Measurements from ENCODE around the gene MNT. TPM values are rescaled to one million over a fixed set of nuclear protein-coding genes. Genes with fewer than 3 reads are reported as not detected.
A peak's percentile ranks its signal among the peaks of the same experiment; 100 is the strongest.

Gene MNT
- total RNA-seq, 1 experiment from 2014 or later: 1.7 TPM

- DNase-seq (ENCODE audit: low read depth): peak; percentile 87
Measured at GRCh38 chr17:2416010-2416734, 15.3 kb upstream of the MNT start.

DNA sequence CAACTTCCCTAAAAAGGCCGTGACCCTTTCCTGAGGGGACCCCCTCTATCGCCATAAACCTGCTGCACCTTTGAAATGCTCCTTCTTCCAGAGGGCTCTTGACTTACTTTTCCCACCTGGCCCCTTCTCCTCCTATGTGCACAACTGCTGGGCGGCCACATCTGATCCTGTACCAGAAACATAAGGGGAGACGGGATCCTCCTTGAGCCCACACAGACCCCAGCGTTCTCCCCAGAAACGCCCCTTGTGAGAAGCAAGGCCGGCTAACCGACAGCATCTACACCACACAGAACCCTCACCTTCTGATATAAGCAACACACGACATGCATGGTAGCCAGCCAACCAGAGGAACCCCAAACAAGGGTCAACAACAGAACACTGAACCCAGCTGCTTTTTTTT, 14.2 kb upstream of the MNT start:
- no peak for DNase-seq (ENCODE audit: low read depth)

DNA sequence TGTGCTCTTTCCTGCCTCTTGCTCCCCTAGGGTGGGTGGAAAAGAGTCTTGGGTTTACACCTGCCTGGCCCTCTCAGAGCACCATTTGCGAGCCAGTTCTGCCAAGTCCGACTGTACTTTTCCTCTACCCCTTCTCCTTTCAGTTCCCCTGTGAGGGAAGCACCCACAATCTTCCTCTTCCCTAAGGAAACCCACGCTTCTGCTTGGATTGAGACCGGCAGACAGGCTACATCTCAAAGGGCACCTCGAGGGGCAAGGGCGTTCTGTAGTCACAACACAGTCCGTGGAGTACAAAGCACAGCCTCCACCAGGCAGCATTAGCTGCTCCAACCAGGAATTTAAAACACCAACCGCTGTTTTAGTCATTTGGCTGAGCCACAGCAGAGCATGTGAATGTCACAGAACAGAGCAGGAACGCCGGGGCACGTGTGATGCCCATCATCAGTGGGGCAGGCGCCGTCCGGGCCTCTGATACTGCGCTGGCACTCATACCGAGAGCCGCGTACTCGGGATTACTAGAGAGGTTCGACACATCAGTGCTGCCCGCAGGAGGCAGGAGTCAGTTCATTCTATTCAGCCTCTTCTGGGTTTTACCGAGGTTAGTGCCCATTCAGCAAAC, 13.7 kb upstream of the MNT start:
- no peak for DNase-seq (ENCODE audit: low read depth)

- peak; percentile 15 for DNase-seq (ENCODE audit: low read depth)
Measured at GRCh38 chr17:2412561-2413021, 11.7 kb upstream of the MNT start.

GRCh38 chr17:2410951-2411350, 10.1 kb upstream of the MNT start:
- DNase-seq (ENCODE audit: low read depth): no peak

DNA sequence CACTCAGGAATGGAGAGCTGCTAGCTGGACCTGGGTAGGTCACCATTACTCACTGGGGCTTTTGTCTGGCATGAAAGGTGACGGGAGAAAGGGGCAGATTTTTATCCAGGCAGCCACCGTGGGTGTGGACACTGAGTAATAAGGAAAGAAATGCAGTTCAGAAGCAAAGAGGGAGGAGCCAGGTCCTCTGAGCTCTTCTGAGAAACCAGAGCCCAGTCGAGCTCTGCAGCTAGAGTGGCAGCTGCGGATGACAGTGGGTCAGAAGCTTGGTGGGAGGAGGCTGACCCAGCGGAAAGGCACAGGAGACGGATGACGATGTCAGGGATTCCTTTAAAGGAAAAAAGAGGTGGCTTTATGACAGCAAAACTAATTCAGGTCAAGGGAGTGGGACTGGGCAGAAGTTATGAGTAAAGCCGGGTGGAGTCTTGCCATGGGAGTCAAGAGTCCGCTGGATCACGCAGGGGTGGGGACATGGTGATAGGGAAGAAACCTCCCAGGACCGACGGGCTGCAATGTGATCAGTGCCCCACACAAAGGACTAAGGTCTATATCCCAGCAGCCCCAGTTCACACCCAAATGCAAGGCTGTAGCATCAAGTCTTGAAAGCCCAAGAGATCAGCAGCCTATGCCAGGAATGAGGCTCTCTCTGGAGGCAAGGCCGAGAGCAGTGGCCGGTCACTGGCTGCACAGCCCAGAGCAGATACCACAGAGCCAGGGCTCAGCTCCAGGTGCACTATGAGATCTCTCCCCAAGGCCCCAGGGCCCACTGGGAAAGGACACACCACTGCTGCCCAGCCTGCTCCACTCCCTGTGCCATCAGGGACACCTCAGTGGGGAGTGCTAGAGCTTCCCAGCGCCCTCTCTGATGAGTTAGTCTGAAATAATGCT, 6.3 kb upstream of the MNT start:
- DNase-seq (ENCODE audit: low read depth): peak; percentile 93

DNA sequence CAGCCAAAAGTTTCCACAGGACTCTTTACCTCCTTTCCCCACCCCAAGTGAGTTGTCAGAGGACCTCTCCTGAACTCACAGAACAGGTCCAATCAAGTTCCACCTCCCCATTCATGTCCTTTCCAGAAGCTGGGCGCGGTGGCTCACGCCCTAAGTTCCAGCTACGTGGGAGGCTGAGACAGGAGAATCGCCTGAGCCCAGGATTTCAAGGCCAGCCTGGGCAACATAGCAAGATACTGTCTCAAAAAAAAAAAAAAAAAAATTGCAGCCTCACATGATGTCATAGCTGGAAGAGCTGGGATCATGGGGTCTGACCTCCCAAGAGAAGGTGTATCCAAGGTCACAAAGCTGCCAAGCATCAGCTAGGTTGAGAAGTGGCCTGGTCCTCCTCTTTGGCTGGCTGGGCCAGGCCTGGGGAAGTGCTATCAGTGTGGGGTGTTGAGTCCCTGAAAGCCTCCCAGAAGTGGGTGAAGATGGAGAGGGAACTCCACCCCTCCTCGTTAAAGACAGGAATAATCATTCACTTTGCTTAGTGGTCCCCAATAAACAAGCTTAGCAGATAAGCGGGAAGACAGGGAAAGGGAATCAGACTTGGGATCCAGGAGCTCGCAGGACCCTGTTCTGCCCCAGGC, 5.5 kb upstream of the MNT start:
- peak; percentile 28 for DNase-seq (ENCODE audit: low read depth)

DNA sequence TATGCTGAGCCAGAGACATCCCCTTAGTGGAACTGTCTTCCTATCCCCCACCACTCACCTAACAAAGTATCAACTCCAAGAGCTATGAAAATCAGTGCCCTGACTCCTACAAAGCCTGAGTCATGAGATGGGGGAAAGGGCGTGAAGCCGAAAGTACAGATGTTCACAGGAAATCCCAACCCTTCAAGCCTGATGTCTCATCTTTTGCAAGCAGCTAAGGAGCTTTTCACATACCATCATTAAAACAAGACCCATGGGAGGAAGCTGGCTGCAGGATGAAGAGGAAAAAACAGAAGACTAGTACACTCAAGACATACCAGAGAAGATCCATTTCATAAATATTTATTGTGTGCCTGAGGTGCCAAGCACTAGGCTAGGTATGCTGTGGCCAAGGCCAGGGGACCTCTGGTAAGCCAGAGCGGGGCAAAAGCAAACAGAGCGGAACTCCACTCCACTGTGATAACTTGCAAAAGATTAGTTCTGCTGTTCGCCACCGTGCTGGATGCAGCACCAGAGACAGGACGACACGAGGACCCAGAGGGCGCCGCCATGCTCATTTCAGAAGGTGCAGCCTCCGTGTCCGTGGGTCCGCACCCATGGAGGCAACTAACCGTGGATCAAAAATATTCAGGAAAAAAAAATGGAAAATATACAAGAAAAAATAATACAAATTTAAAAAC, 4.5 kb upstream of the MNT start:
- DNase-seq (ENCODE audit: low read depth): peak; percentile 94

DNA sequence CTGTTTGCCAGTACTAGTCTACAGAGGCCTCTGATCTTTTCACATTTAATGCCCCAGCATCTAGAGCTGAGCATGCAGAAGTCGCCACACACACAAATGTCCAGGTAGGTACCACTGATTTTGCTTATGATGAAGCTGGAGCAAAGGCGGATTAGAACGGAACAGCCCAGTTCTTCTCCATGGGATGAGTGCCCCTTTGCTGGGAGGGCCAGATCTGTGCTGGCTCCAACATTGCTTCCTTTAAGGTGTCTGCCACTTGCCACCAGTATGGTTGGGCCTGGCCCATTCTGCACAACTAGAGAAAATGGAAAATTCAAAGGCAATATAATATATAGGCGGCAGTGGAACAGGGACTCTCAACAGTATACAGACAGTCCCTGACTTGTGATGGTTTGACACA, 2.2 kb upstream of the MNT start:
- no peak for DNase-seq (ENCODE audit: low read depth)

DNA sequence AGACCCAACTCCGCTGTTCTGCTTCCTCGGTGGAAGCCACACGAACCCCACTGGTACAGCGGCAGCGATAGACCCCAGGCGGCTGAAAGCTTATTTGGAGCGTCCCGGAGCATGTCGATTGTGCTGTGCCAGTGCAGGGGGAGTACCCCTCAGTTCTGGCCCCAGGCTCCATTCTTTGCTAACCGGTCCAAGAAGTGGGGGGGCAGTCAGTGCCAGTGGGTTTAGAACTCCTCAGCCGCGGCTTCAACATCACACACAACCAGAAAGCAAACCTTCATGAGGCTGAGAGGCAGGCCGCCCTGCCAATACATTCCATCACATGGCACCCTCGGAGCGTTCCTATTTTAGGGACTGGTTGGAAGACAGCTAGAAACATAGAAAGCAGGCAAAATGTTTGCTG, 1.7 kb upstream of the MNT start:
- DNase-seq (ENCODE audit: low read depth): peak; percentile 9

- DNase-seq (ENCODE audit: low read depth): peak; percentile 100
Measured at GRCh38 chr17:2401426-2402221, 764 bp upstream of the MNT start.

GRCh38 chr17:2400474-2400866, 390 bp downstream of the MNT start:
- peak; percentile 75 for DNase-seq (ENCODE audit: low read depth)

DNA sequence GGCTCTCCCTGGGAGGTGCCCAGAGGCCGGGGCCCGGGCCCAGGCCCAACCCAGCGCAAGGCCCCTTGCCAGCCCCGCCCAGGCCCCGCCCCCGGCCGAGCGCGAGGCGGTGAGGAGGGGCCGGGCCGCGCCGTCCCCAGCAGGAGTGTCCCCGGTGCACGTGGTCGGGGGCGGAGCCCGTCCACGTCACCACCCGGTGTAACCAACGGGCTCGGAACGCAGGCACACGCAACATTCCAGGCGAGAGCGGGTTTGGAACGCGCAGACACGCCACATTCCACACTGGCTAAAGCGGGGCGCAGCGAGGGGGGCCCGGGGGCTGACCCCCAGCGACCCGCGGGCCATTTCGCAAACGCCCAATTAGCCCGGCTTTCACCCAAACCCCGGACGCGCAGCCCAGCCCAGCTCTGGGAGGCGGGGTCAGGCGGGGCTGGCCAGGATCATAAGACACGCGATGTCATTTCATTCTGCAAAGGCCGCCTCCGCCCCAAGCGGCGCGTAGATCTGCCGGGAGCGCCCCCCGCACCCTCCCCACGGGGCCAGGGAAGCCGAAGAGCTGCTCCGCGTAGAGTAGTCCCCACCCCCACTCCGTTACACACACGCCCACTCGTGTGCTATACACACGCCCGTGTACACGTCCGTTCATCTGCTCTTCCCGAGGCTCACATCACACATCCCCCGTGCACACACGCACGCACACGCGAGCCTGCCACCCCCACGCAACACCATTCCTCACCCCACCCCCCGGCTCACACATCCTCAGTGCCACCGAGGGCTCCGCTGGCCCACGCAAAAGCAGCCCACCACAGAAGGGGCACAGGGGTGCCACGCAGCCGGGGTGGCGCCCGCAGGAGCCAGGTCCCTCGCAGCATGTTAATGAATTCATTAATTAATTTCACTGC, 1.0 kb downstream of the MNT start:
- peak; percentile 98 for DNase-seq (ENCODE audit: low read depth)

DNA sequence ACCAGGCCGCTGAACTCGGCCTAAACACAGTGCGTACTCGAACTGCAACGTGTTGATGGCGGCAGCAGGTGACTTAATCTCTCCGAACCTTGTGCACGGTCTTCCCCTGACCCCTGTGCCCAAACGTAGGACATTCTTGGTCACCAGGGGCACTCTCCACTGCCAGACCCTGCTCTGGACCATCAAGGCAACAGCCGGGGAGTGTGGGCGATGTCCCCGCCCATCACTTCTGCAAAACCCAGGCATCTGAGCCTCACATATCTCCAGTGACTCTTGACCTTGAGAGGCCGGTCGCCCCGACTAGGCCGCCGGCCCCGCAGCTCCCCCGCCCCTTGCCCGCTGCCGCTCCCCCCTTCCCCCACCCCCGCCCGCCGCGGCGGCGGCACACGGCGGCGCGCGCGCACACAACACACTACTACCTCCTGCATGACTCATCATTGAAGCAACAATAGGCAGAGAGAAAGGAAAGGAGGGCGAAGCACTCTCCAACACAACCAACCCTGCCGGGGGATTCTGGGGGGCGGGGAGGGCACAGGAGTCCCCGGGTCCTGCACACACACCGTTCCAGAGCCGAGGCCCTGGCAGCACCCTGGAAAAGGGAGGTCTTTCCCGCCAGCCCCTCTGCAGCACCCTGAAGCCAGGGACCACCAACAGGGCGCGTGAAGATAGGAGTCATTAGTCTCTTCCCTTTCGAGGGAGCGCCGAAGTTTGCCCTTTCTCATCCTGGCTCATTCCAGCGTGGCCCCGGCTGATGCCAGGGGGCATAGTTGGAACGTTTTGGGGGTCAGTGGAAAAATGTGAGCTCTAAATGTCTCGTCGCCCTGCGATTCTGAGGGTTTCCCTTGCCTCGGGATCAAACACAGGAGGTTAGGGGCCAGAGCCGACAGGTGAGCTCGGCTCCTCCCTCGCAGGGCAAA, 1.9 kb downstream of the MNT start:
- DNase-seq (ENCODE audit: low read depth): peak; percentile 84

GRCh38 chr17:2398182-2398581, 2.7 kb downstream of the MNT start:
- DNase-seq (ENCODE audit: low read depth): no peak

- DNase-seq (ENCODE audit: low read depth): no peak
Measured at GRCh38 chr17:2397247-2398171, 3.4 kb downstream of the MNT start.

DNA sequence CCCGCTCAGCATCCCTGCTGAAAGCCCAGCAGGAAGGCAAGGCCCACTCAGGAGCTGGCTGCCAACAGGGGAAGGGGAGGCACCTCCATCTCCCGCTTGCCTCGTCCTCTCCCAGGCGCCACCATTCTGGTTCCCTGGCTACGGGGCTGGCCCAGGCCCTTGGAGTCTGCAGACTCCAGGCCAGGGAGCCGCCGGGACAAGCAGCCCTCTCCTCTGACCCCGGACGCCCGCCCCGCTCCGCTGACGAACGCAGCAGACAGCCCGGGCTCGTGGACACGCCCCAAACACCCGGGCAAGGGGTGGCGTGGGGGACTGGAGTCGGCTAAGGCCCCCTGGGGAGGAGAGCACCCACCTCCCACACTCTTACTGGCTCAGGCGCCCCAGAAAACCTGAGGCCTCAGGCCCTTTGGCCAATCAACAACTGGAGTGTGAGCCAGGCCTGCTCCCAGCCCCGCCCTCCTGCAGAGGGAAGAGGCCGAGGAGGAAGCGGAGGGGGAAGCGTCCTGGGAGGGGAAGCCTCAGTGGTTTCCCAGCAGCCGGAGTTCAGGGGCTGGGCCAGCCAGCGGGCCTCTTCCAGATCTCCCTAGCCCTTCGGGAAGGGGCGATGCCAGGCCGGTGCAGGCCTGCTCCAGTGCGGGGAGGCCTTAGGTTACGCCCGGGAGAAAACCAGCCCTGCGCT, 4.2 kb downstream of the MNT start:
- peak; percentile 96 for DNase-seq (ENCODE audit: low read depth)

All from Daoy (cell line).